Measurements from ENCODE around the gene B4GALNT1. TPM values are rescaled to one million over a fixed set of nuclear protein-coding genes. Genes with fewer than 3 reads are reported as not detected.

The B4GALNT1 gene
- total RNA-seq, 1 donor from 2014 or later = 1.1 TPM

GRCh38 chr12:57616383-57617101 is 16.5 kb downstream of the B4GALNT1 start:
- peaks cover 80% of the 10 kb centered on the region for H3K27me3 Mint-ChIP-seq
- H3K36me3 Mint-ChIP-seq (ENCODE audit: insufficient read depth) = peaks cover 13% of the 10 kb centered on the region
- TF ChIP-seq CTCF (IDR thresholded peaks at IDR 0.05; ENCODE audit: unreplicated experiment) = no peak
- H3K4me1 Mint-ChIP-seq (ENCODE audit: low read depth) = peaks cover 8% of the 10 kb centered on the region
- H3K9me3 Mint-ChIP-seq (ENCODE audit: low read depth) = no peaks in the 10 kb centered on the region
- no peak overlapping the region for H3K4me3 Mint-ChIP-seq (ENCODE audit: low read depth)
- no peak overlapping the region for H3K27ac Mint-ChIP-seq
- no peak for DNase-seq (ENCODE audit: low spot score, unreplicated experiment)

GRCh38 chr12:57615637-57616036 is 17.4 kb downstream of the B4GALNT1 start:
- DNase-seq (ENCODE audit: low spot score, unreplicated experiment) = no peak
- H3K36me3 Mint-ChIP-seq (ENCODE audit: insufficient read depth) = peaks cover 13% of the 10 kb centered on the region
- peaks cover 71% of the 10 kb centered on the region for H3K27me3 Mint-ChIP-seq
- H3K27ac Mint-ChIP-seq = no peak overlapping the region
- TF ChIP-seq CTCF (IDR thresholded peaks at IDR 0.05; ENCODE audit: unreplicated experiment) = no peak
- no peak overlapping the region for H3K4me3 Mint-ChIP-seq (ENCODE audit: low read depth)
- no peaks in the 10 kb centered on the region for H3K9me3 Mint-ChIP-seq (ENCODE audit: low read depth)
- peaks cover 3% of the 10 kb centered on the region for H3K4me1 Mint-ChIP-seq (ENCODE audit: low read depth)

GRCh38 chr12:57614948-57615500 is 18.0 kb downstream of the B4GALNT1 start:
- Mint-ChIP-seq H3K27ac (no peak overlapping the region), H3K4me1 (ENCODE audit: low read depth) (peaks cover 6% of the 10 kb centered on the region), H3K27me3 (peaks cover 70% of the 10 kb centered on the region), H3K36me3 (ENCODE audit: insufficient read depth) (peaks cover 13% of the 10 kb centered on the region), H3K9me3 (ENCODE audit: low read depth) (no peaks in the 10 kb centered on the region), H3K4me3 (ENCODE audit: low read depth) (no peak overlapping the region)
- DNase-seq (ENCODE audit: low spot score, unreplicated experiment) = no peak
- no peak for TF ChIP-seq CTCF (IDR thresholded peaks at IDR 0.05; ENCODE audit: unreplicated experiment)

- no peak for DNase-seq (ENCODE audit: low spot score, unreplicated experiment)
- TF ChIP-seq CTCF (IDR thresholded peaks at IDR 0.05; ENCODE audit: unreplicated experiment) = no peak
- H3K27ac Mint-ChIP-seq = no peak overlapping the region
- H3K27me3 Mint-ChIP-seq = peaks cover 70% of the 10 kb centered on the region
- H3K36me3 Mint-ChIP-seq (ENCODE audit: insufficient read depth) = peaks cover 14% of the 10 kb centered on the region
- no peak overlapping the region for H3K4me3 Mint-ChIP-seq (ENCODE audit: low read depth)
- peaks cover 8% of the 10 kb centered on the region for H3K4me1 Mint-ChIP-seq (ENCODE audit: low read depth)
- no peaks in the 10 kb centered on the region for H3K9me3 Mint-ChIP-seq (ENCODE audit: low read depth)
These were observed 18.6 kb downstream of the B4GALNT1 start for GRCh38 chr12:57614178-57614947.

- Mint-ChIP-seq H3K27ac (no peak overlapping the region), H3K4me3 (ENCODE audit: low read depth) (no peak overlapping the region), H3K36me3 (ENCODE audit: insufficient read depth) (peaks cover 17% of the 10 kb centered on the region), H3K27me3 (peaks cover 68% of the 10 kb centered on the region), H3K9me3 (ENCODE audit: low read depth) (no peaks in the 10 kb centered on the region), H3K4me1 (ENCODE audit: low read depth) (peaks cover 6% of the 10 kb centered on the region)
- no peak for DNase-seq (ENCODE audit: low spot score, unreplicated experiment)
- no peak for TF ChIP-seq CTCF (IDR thresholded peaks at IDR 0.05; ENCODE audit: unreplicated experiment)
These were observed 19.4 kb downstream of the B4GALNT1 start for GRCh38 chr12:57613427-57614109.
